Brain microvascular endothelial cell (primary cell): ENCODE results near the gene BNIPL.
A peak's percentile ranks its signal among the peaks of the same experiment; 100 is the strongest.

Experiments used
- DNase-seq: peaks from one replicate; pipeline ENCODE4 v3.0.0-alpha.2; 2020
- H3K27ac ChIP-seq: fragments of 250-450 bp; sonication (Bioruptor Pico); 2 replicates; pipeline ENCODE4 v1.5.1; 2020; ENCODE audit warnings: mild to moderate bottlenecking, moderate library complexity
- H3K27me3 ChIP-seq: fragments of 250-450 bp; sonication (Bioruptor Pico); replicated peaks from 2 replicates; pipeline ENCODE4 v1.5.1; 2020; ENCODE audit warnings: mild to moderate bottlenecking
- H3K36me3 ChIP-seq: fragments of 250-450 bp; sonication (Bioruptor Pico); replicated peaks from 2 replicates; pipeline ENCODE4 v1.5.1; 2020; ENCODE audit warnings: mild to moderate bottlenecking
- H3K4me3 ChIP-seq: 2 replicates; pipeline ENCODE4 v1.5.1; 2011; ENCODE audit warnings: low read depth, mild to moderate bottlenecking, control low read depth, low read length, moderate library complexity
- CTCF ChIP-seq: IDR thresholded peaks from 2 replicates; pipeline ENCODE4 v1.5.1; 2011; ENCODE audit warnings: low read depth, mild to moderate bottlenecking, moderate library complexity, low read length, control low read depth, inconsistent platforms; ENCODE audit errors: missing control alignments
- in situ Hi-C: cut with HindIII; loops from 2 replicates; pipeline ENCODE4 v1.10.0; 2017; ENCODE audit warnings: low sequenced_read_pairs, low pct_ligation_motif_present

BNIPL gene

GRCh38 chr1:151001602-151002001 is 34.8 kb upstream of the BNIPL start:
- no peak for TF ChIP-seq CTCF
- Histone ChIP-seq H3K27me3 (no peaks in the 10 kb centered on the region), H3K27ac (no peak overlapping the region), H3K36me3 (peaks cover 3% of the 10 kb centered on the region), H3K4me3 (no peak overlapping the region)
- in situ Hi-C loops = no loop called here
- DNase-seq = no peak

- H3K4me3 ChIP-seq = no peak overlapping the region
- in situ Hi-C loops = no loop called here
Observed at GRCh38 chr1:151002051-151002450, 34.3 kb upstream of the BNIPL start.

DNA sequence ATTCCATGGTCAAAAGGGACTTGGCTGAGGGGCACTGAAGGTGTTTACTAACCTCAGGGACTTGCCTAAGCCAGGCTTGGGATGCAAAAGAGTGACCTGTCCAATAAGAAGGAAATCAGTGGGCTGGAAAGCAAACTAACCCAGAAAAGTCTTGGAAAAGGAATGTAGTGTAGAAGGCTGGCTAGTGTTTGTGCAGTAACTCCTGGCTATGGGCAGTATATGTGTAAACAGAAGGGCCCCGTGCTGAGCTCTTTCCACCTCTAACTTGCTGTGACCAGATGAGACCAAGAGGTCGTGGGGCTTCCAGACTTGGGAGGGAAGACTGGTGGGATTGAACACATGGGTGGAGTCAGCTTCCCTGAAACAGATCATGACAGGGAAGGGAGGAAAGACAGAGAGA is 33.8 kb upstream of the BNIPL start:
- DNase-seq = no peak

More at GRCh38 chr1:151002051-151002450, 34.3 kb upstream of the BNIPL start:
- Histone ChIP-seq H3K27ac (no peak overlapping the region), H3K27me3 (no peaks in the 10 kb centered on the region), H3K36me3 (peaks cover 3% of the 10 kb centered on the region)
- DNase-seq = no peak
- TF ChIP-seq CTCF = no peak

DNA sequence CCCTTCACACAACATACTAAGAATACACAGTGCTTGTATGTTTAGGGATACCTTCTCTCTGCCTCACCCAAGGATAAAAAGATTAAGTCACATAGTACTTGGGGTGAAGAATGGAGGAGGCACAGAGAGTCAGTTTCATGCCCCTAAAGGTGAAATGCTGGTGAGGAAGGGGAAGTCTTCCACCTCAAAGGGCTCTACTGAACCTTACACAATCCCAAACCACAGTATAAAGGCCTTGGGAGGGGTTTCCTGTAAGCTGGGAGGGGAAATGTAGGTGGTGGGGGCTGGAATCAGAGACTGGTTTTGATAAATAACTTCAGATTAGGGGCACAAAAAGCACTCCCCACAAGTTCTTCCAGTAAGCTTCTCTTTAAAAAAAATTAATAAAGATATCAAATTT is 33.2 kb upstream of the BNIPL start:
- H3K36me3 ChIP-seq = no peaks in the 10 kb centered on the region
- in situ Hi-C loops = no loop called here
- no peak for TF ChIP-seq CTCF
- H3K27ac ChIP-seq = no peak overlapping the region
- DNase-seq = no peak
- no peak overlapping the region for H3K4me3 ChIP-seq
- H3K27me3 ChIP-seq = no peaks in the 10 kb centered on the region

More for the DNA sequence above, 33.8 kb upstream of the BNIPL start:
- TF ChIP-seq CTCF = no peak
- H3K27me3 ChIP-seq = no peaks in the 10 kb centered on the region
- in situ Hi-C loops = no loop called here
- no peak overlapping the region for H3K27ac ChIP-seq
- no peak overlapping the region for H3K4me3 ChIP-seq
- H3K36me3 ChIP-seq = peaks cover 3% of the 10 kb centered on the region

DNA sequence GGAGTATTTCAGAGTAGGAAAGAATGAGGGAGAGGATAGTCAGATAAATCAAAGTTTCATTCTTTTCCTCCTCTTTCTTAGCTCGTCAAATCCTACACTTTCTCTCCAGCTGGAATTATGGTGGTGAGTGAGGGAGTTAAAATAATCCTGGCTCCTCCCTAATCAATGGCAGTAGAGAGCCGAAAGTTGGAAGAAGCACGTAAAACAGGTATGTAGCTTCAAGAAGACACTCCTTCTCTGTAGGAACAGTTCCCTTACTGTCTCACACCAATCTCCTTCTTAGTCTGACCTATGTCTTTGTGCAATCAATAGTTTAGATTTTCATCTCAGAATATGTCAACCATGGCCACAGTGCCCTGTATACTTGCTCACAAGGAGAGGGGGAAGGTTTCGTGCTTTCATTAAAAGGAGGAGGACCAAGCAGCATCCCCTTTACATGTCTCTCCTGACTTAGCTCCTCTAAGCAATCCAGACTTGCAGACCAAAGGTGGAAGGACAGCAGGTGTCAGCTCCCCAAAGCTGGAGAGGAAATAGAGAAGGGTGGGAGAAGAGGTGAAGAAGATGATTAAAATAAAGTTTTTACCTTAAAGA is 30.6 kb upstream of the BNIPL start:
- H3K27ac ChIP-seq = no peak overlapping the region
- no peak for TF ChIP-seq CTCF
- H3K27me3 ChIP-seq = no peaks in the 10 kb centered on the region
- no peak for DNase-seq
- peak overlapping the region; percentile 59 for H3K4me3 ChIP-seq
- in situ Hi-C loops = no loop called here
- no peaks in the 10 kb centered on the region for H3K36me3 ChIP-seq
